Lower leg skin (tissue), 4 donors: ENCODE results near the gene NPHP3. TPM values are rescaled to one million over a fixed set of nuclear protein-coding genes. Genes with fewer than 3 reads are reported as not detected.
A peak's percentile ranks its signal among the peaks of the same experiment; 100 is the strongest.
"Not testable (repeated sequence)": the region's sequence is repeated elsewhere in the genome, so short reads cannot be mapped to it uniquely, and the experiment has no call there.

Experiments used
- DNase-seq, 2 donors: peaks; one replicate each; pipeline ENCODE4 v3.0.0-alpha.2; 2019; ENCODE audit warnings: low spot score in 2 of 2
- H3K4me3 ChIP-seq: fragments of 200-600 bp; sonication (generic); 2 replicates; pipeline ENCODE4 v1.5.1; 2017; ENCODE audit warnings: mild to moderate bottlenecking, low read depth; ENCODE audit not compliant: poor library complexity, severe bottlenecking
- CTCF ChIP-seq, 3 donors: fragments of 450-650 bp; IDR thresholded peaks; one replicate each; pipeline ENCODE4 v1.5.1; 2016; ENCODE audit warnings: antibody characterized with exemption in 3 of 3, mild to moderate bottlenecking in 3 of 3, moderate library complexity in 2 of 3
- POLR2A ChIP-seq, 2 donors: fragments of 450-650 bp; IDR thresholded peaks; one replicate each; pipeline ENCODE4 v1.6.1; 2016 to 2017; ENCODE audit warnings: antibody characterized with exemption in 2 of 2, mild to moderate bottlenecking in 1 of 2, moderate library complexity in 1 of 2
- WGBS, 2 donors: methylation state at CpG; one replicate each; pipeline ENCODE4 v1.1.5; 2018; 5-methylcytosine and 5-hydroxymethylcytosine counted together
- intact Hi-C: fragments of 100-400 bp; cut with DNase I; formaldehyde crosslinking; loops from one replicate; pipeline ENCODE4 v1.15.0; 2023; ENCODE audit warnings: low total_unique reads
- total RNA-seq, 4 donors: library from RNA; depleted of rRNA; stranded (reverse); fragments of >200 nt; gene quantifications; one replicate each; pipeline ENCODE4 v1.1.0, GENCODE V29; 2016

The NPHP3 gene
- total RNA-seq, 4 donors from 2014 or later: 16.3 to 37.1 (median 30.2) TPM

DNA sequence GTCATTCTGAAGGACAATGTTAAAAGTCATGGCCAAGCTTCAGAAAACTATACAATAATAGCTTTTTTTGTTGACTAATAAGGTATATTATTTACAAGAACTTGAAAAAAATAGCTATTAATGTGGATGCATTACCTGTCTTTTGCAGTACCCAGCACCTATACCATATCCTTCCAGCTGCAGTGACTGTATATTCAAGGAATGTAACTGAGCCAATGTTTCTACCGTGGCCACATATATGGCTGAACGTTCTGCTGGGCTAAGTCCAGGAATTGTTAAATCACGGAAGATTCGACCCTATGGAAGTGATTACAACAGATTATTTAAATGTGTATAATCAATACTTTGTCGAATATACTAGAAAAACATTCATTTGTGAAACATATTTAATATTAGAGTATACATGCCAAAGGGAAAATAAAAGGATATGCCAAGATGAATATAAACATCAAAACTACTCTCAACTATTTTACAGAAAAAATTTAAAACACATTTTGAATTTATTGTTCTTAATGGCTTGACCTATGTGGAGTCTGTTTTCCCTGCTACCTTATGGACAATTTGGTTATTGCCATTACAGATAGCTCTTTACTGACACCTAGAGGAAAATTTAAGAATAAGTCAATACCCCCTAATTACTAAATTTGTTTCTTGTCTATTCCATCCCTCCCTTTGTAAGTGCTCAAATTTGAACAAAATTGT is 80.2 kb downstream of the NPHP3 start:
- H3K4me3 ChIP-seq: no peak overlapping the region
- intact Hi-C loops: loop anchor here (5.0 kb wide), 1 partner anchor 105 kb away; no protein-coding TSS in a partner anchor
- WGBS, 2 donors: 42 to 52% methylated on average over 5 of the region's 5 CpGs
- TF ChIP-seq CTCF (IDR thresholded peaks at IDR 0.05): peak in 1 of 3 donors; percentile 43
- TF ChIP-seq POLR2A (IDR thresholded peaks at IDR 0.05): no peak
- DNase-seq: no peak

GRCh38 chr3:132641427-132641826 is 80.8 kb downstream of the NPHP3 start:
- not testable (repeated sequence) for H3K4me3 ChIP-seq, DNase-seq
- 92 to 98% methylated on average over 2 of the region's 2 CpGs for WGBS, 2 donors
- intact Hi-C loops: loop anchor here (5.0 kb wide), 1 partner anchor 104 kb away; no protein-coding TSS in a partner anchor

- intact Hi-C loops: no loop called here
- TF ChIP-seq CTCF (IDR thresholded peaks at IDR 0.05) (no peak), POLR2A (IDR thresholded peaks at IDR 0.05) (no peak)
- DNase-seq: no peak
- no peak overlapping the region for H3K4me3 ChIP-seq
Measured at GRCh38 chr3:132638706-132639105, 83.5 kb downstream of the NPHP3 start.

GRCh38 chr3:132637590-132637989 is 84.6 kb downstream of the NPHP3 start:
- TF ChIP-seq CTCF (IDR thresholded peaks at IDR 0.05) (no peak), POLR2A (IDR thresholded peaks at IDR 0.05) (no peak)
- intact Hi-C loops: no loop called here
- WGBS, 2 donors: 18 to 27% methylated on average over 1 of the region's 1 CpG
- no peak overlapping the region for H3K4me3 ChIP-seq
- DNase-seq: no peak

- intact Hi-C loops: no loop called here
- no peak for TF ChIP-seq CTCF (IDR thresholded peaks at IDR 0.05)
- TF ChIP-seq POLR2A (IDR thresholded peaks at IDR 0.05): no peak
Measured at GRCh38 chr3:132635052-132635451, 87.2 kb downstream of the NPHP3 start.

More at GRCh38 chr3:132635052-132635451, 87.2 kb downstream of the NPHP3 start:
- no peak overlapping the region for H3K4me3 ChIP-seq
- DNase-seq: no peak

Other genes with a start within 250 kb of the NPHP3 start
- gene ACKR4, start 125.1 kb downstream of the NPHP3 start, total RNA-seq: 1 to 10 TPM; 1.8 to 5.6 (median 4.9) TPM
- 10 to 100 TPM in 3 of 4 donors, 1 to 10 TPM in 1; 9.1 to 20.1 (median 16.0) TPM for gene ACAD11, start 62.6 kb downstream of the NPHP3 start, total RNA-seq
- gene UBA5, start 62.1 kb downstream of the NPHP3 start, total RNA-seq: 10 to 100 TPM; 23.3 to 35.0 (median 29.0) TPM